GM12878 (cell line): ENCODE measurements around the gene DIO3.

Source experiments
- CHD4 ChIP-seq: fragments of 200-600 bp; sonication (generic); IDR thresholded peaks from 2 replicates; pipeline ENCODE4 v1.6.1; 2016; ENCODE audit warnings: mild to moderate bottlenecking
- EZH2 ChIP-seq: IDR thresholded peaks from 2 replicates; pipeline ENCODE4 v1.6.1; 2012; ENCODE audit warnings: low read depth, mild to moderate bottlenecking, control low read depth, inconsistent platforms, low read length, borderline replicate concordance; ENCODE audit not compliant: control insufficient read depth
- FOXM1 ChIP-seq: IDR thresholded peaks from 2 replicates; pipeline ENCODE4 v1.6.1; 2012; ENCODE audit warnings: low read depth, mild to moderate bottlenecking, inconsistent platforms, low read length, moderate library complexity
- HDAC2 ChIP-seq: fragments of 200-600 bp; sonication (generic); IDR thresholded peaks from 2 replicates; pipeline ENCODE4 v1.6.1; 2017
- HDGF ChIP-seq: fragments of 450-650 bp; IDR thresholded peaks from 2 replicates; pipeline ENCODE4 v1.6.1; 2016; ENCODE audit warnings: antibody characterized with exemption
- POLR2A ChIP-seq: IDR thresholded peaks from 2 replicates; pipeline ENCODE4 v1.6.1; 2011; ENCODE audit warnings: low read depth, mild to moderate bottlenecking, low read length
- TF ChIP-seq, protein P1 (sequence below), 3 experiments: IDR thresholded peaks in 2 of 3; conservative IDR thresholded peaks in 1 of 3; 2 replicates each; pipeline ENCODE4 v1.5.1; 2011; ENCODE audit warnings: low read depth in 3 of 3, low read length in 3 of 3, mild to moderate bottlenecking in 3 of 3, control low read depth in 2 of 3, moderate library complexity in 2 of 3, inconsistent platforms in 1 of 3, mixed read lengths in 1 of 3; ENCODE audit not compliant: control insufficient read depth in 2 of 3, insufficient read depth in 1 of 3; ENCODE audit errors: extremely low read depth in 1 of 3
- TF ChIP-seq, protein P2 (sequence below): fragments of 450-650 bp; formaldehyde crosslinking; IDR thresholded peaks from 2 replicates; pipeline ENCODE4 v1.4.0; 2020; ENCODE audit warnings: mild to moderate bottlenecking, moderate library complexity

DNA sequence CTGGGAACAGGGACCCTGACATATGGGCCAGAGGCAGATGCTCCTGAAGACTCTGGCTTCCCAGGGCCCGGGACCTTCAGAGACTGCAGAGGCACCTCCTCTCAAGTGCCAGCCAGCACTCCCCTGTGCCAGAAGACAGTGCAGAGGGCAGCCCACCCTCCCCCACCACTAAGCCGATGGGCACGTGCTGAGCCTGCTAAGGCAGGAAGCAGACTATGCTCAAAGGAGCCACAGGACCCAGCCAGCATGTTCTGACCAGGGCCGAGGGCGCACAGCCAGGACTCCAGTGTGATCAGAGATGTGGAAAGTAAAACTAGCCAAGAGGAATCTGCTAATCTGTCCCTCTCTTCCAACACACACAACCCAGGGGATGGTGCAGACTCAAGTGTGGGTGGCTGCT, 29.8 kb downstream of the DIO3 start:
- TF ChIP-seq, protein P1, sequence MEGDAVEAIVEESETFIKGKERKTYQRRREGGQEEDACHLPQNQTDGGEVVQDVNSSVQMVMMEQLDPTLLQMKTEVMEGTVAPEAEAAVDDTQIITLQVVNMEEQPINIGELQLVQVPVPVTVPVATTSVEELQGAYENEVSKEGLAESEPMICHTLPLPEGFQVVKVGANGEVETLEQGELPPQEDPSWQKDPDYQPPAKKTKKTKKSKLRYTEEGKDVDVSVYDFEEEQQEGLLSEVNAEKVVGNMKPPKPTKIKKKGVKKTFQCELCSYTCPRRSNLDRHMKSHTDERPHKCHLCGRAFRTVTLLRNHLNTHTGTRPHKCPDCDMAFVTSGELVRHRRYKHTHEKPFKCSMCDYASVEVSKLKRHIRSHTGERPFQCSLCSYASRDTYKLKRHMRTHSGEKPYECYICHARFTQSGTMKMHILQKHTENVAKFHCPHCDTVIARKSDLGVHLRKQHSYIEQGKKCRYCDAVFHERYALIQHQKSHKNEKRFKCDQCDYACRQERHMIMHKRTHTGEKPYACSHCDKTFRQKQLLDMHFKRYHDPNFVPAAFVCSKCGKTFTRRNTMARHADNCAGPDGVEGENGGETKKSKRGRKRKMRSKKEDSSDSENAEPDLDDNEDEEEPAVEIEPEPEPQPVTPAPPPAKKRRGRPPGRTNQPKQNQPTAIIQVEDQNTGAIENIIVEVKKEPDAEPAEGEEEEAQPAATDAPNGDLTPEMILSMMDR (IDR thresholded peaks at IDR 0.05 in 2 of 3, conservative IDR thresholded peaks at IDR 0.05 in 1 of 3; ENCODE audit: control insufficient read depth in 2 of 3, extremely low read depth in 1 of 3, insufficient read depth in 1 of 3, low read depth in 3 of 3, low read length in 3 of 3), result no peak
- TF ChIP-seq POLR2A (no peak), CHD4 (no peak), EZH2 (no peak), HDGF (no peak), HDAC2 (no peak), FOXM1 (no peak)
- TF ChIP-seq, protein P2, sequence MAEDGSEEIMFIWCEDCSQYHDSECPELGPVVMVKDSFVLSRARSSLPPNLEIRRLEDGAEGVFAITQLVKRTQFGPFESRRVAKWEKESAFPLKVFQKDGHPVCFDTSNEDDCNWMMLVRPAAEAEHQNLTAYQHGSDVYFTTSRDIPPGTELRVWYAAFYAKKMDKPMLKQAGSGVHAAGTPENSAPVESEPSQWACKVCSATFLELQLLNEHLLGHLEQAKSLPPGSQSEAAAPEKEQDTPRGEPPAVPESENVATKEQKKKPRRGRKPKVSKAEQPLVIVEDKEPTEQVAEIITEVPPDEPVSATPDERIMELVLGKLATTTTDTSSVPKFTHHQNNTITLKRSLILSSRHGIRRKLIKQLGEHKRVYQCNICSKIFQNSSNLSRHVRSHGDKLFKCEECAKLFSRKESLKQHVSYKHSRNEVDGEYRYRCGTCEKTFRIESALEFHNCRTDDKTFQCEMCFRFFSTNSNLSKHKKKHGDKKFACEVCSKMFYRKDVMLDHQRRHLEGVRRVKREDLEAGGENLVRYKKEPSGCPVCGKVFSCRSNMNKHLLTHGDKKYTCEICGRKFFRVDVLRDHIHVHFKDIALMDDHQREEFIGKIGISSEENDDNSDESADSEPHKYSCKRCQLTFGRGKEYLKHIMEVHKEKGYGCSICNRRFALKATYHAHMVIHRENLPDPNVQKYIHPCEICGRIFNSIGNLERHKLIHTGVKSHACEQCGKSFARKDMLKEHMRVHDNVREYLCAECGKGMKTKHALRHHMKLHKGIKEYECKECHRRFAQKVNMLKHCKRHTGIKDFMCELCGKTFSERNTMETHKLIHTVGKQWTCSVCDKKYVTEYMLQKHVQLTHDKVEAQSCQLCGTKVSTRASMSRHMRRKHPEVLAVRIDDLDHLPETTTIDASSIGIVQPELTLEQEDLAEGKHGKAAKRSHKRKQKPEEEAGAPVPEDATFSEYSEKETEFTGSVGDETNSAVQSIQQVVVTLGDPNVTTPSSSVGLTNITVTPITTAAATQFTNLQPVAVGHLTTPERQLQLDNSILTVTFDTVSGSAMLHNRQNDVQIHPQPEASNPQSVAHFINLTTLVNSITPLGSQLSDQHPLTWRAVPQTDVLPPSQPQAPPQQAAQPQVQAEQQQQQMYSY (CRISPR knock-in tag), result no peak
